Osteoblast (primary cell): Measurements from ENCODE around the gene SH3D19. TPM values are rescaled to one million over a fixed set of nuclear protein-coding genes. Genes with fewer than 3 reads are reported as not detected.

Experiments
- DNase-seq: peaks from one replicate; pipeline ENCODE4 v3.0.0; 2011; ENCODE audit warnings: low spot score, mixed read lengths; ENCODE audit not compliant: insufficient read length; ENCODE audit errors: missing footprints
- H2AFZ ChIP-seq: 2 replicates; pipeline ENCODE4 v1.6.0; 2011; ENCODE audit warnings: mild to moderate bottlenecking, low read length
- H3K27ac ChIP-seq: 2 replicates; pipeline ENCODE4 v1.5.1; 2011; ENCODE audit warnings: mild to moderate bottlenecking, low read depth, low read length, moderate library complexity
- H3K27me3 ChIP-seq: 2 replicates; pipeline ENCODE4 v1.6.0; 2012; ENCODE audit warnings: mild to moderate bottlenecking, control low read depth, inconsistent platforms, low read length, moderate library complexity; ENCODE audit not compliant: insufficient read depth
- H3K36me3 ChIP-seq: 2 replicates; pipeline ENCODE4 v1.5.1; 2011; ENCODE audit warnings: mild to moderate bottlenecking, low read length, control low read depth, moderate library complexity; ENCODE audit not compliant: insufficient read depth
- H3K4me1 ChIP-seq: 2 replicates; pipeline ENCODE4 v1.5.1; 2011; ENCODE audit warnings: mild to moderate bottlenecking, low read length, control low read depth, moderate library complexity; ENCODE audit not compliant: insufficient read depth
- H3K4me2 ChIP-seq: 2 replicates; pipeline ENCODE4 v1.6.0; 2011; ENCODE audit warnings: mild to moderate bottlenecking, low read length; ENCODE audit not compliant: insufficient read depth
- H3K4me3 ChIP-seq: fragments of 200-600 bp; sonication (generic); 3 replicates; pipeline ENCODE4 v1.5.1; 2012; ENCODE audit warnings: mild to moderate bottlenecking, low read length, inconsistent platforms; ENCODE audit not compliant: insufficient read depth
- H3K79me2 ChIP-seq: 2 replicates; pipeline ENCODE4 v1.6.0; 2012; ENCODE audit warnings: mild to moderate bottlenecking, low read length, control low read depth, inconsistent platforms; ENCODE audit not compliant: insufficient read depth
- H3K9me3 ChIP-seq: 2 replicates; pipeline ENCODE4 v1.5.1; 2011; ENCODE audit warnings: low read depth, low read length, control low read depth
- H4K20me1 ChIP-seq: 2 replicates; pipeline ENCODE4 v1.6.0; 2012; ENCODE audit warnings: mild to moderate bottlenecking, low read length, control low read depth; ENCODE audit not compliant: insufficient read depth
- total RNA-seq: library from RNA; depleted of rRNA; stranded (reverse); fragments of >200 nt; gene quantifications from 2 replicates; pipeline ENCODE4 v1.2.3, GENCODE V29; 2012
- TF ChIP-seq, protein P1 (sequence below): IDR thresholded peaks from 2 replicates; pipeline ENCODE4 v1.5.1; 2011; ENCODE audit warnings: mild to moderate bottlenecking, low read depth, low read length, moderate library complexity; ENCODE audit errors: extremely low read depth

SH3D19 gene
- total RNA-seq, 1 donor = 74.9 TPM

GRCh38 chr4:151153585-151153984, 171.8 kb downstream of the SH3D19 start:
- no peaks in the 10 kb centered on the region for H3K4me1 ChIP-seq
- DNase-seq = no peak
- TF ChIP-seq, protein P1, sequence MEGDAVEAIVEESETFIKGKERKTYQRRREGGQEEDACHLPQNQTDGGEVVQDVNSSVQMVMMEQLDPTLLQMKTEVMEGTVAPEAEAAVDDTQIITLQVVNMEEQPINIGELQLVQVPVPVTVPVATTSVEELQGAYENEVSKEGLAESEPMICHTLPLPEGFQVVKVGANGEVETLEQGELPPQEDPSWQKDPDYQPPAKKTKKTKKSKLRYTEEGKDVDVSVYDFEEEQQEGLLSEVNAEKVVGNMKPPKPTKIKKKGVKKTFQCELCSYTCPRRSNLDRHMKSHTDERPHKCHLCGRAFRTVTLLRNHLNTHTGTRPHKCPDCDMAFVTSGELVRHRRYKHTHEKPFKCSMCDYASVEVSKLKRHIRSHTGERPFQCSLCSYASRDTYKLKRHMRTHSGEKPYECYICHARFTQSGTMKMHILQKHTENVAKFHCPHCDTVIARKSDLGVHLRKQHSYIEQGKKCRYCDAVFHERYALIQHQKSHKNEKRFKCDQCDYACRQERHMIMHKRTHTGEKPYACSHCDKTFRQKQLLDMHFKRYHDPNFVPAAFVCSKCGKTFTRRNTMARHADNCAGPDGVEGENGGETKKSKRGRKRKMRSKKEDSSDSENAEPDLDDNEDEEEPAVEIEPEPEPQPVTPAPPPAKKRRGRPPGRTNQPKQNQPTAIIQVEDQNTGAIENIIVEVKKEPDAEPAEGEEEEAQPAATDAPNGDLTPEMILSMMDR = no peak

DNA sequence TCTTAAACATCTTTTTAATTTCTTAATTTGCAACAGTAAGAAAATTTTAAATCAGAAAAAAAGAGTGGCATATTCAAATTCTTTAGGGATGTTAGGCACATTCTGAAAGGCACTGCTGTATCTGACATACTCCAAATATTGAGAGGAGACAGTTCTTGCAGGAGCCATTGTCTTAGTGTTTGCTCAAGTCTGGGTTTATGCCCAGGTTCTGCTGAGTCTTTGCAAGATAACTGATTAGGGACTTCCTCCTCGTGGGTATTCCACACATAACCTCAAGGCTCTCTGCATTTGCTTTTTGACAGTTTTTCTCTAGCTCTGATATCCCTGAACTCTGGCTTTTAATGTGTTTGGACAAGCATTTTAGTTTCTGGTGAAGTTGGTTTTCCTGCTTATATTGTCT, 173.4 kb downstream of the SH3D19 start:
- Histone ChIP-seq H3K79me2 (no peaks in the 10 kb centered on the region), H3K36me3 (peaks cover 7% of the 10 kb centered on the region), H3K4me2 (no peak overlapping the region), H3K9me3 (no peaks in the 10 kb centered on the region), H3K4me3 (no peak overlapping the region), H3K27ac (no peak overlapping the region), H3K4me1 (no peaks in the 10 kb centered on the region), H2AFZ (no peak overlapping the region), H4K20me1 (no peaks in the 10 kb centered on the region), H3K27me3 (no peaks in the 10 kb centered on the region)
- peak; percentile 9 for DNase-seq
- TF ChIP-seq, protein P1 = no peak

More at GRCh38 chr4:151153585-151153984, 171.8 kb downstream of the SH3D19 start:
- Histone ChIP-seq H3K27ac (no peak overlapping the region), H4K20me1 (no peaks in the 10 kb centered on the region), H3K9me3 (no peaks in the 10 kb centered on the region), H3K36me3 (peaks cover 7% of the 10 kb centered on the region), H3K79me2 (no peaks in the 10 kb centered on the region), H3K4me2 (no peak overlapping the region), H3K4me3 (no peak overlapping the region), H2AFZ (no peak overlapping the region), H3K27me3 (no peaks in the 10 kb centered on the region)

DNA sequence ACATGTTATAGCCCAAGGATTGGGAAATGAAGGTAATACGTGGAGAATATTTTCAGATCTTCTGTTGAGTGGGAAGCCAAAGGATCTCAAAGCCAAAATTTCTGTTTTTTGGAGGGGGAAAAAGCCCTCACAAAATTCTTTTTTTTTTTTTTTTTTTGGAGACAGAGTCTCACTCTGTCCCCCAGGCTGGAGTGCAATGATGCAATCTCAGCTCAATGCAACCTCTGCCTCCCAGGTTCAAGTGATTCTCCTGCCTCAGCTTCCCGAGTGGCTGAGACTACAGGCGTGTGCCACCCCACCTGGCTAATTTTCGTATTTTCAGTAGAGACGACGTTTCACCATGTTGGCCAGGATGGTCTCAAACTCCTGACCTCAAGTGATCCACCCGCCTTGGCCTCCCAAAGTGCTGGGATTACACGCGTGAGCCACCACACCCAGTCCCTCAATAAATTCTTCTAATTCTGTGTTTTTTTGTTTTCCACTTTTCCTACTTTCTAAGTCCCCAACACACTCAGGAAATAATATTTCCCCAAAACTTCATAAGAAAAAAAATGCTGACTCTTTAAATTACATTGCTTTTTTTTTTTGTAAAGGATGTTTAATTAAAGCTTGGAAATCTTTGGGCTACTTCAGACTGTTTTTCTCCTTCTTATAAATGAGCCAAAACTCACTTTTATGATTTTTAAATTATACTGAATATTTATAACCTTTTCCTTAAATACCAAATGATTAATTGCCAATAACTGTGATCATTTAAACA, 174.4 kb downstream of the SH3D19 start:
- Histone ChIP-seq H3K36me3 (peaks cover 8% of the 10 kb centered on the region), H3K4me3 (no peak overlapping the region), H3K27ac (no peak overlapping the region), H4K20me1 (no peaks in the 10 kb centered on the region), H3K4me1 (no peaks in the 10 kb centered on the region), H3K4me2 (no peak overlapping the region), H3K9me3 (no peaks in the 10 kb centered on the region), H2AFZ (no peak overlapping the region), H3K79me2 (no peaks in the 10 kb centered on the region), H3K27me3 (no peaks in the 10 kb centered on the region)
- DNase-seq = no peak
- TF ChIP-seq, protein P1 = no peak

GRCh38 chr4:151148261-151148660, 177.1 kb downstream of the SH3D19 start:
- Histone ChIP-seq H3K27me3 (no peaks in the 10 kb centered on the region), H3K36me3 (peaks cover 24% of the 10 kb centered on the region), H3K79me2 (no peaks in the 10 kb centered on the region), H3K9me3 (no peaks in the 10 kb centered on the region), H3K4me1 (no peaks in the 10 kb centered on the region), H3K4me2 (no peak overlapping the region), H3K27ac (no peak overlapping the region), H4K20me1 (no peaks in the 10 kb centered on the region), H3K4me3 (no peak overlapping the region), H2AFZ (no peak overlapping the region)
- TF ChIP-seq, protein P1 = no peak
- DNase-seq = no peak
